ENCODE measurements around the gene DEFB124.

DEFB124 gene

DNA sequence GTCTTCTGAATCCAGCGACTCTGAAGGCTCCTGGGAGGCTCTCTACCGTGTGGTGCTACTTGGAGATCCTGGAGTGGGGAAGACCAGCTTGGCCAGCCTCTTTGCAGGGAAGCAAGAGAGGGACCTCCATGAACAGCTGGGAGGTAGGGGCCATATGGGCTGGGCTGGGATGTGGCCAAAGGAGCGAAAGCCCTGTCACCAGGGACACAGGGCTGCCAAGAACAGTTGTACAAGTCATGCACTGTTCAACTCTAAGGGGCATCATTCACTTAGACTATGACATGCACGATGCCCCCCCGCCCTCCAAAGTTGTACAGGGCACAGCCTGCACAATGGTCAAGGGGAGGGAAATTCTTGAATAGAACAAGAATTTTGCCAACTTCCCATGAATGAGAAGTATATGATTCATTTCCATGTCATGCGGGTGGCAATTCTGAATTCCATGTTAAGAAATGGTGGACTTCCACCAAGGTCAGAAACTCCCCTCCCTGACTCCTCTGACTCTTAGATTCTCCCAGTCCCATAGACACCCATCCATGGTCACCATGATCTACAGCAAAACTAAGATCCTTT, 1.8 kb upstream of the DEFB124 start (continued):
- TF ChIP-seq ZNF274 (IDR thresholded peaks at IDR 0.05; ENCODE audit: low read length) (no peak), ZNF274 (tag by site-specific recombination; IDR thresholded peaks at IDR 0.05; ENCODE audit: borderline replicate concordance) (no peak), ZNF529 (tag by site-specific recombination; IDR thresholded peaks at IDR 0.05; ENCODE audit: insufficient replicate concordance) (no peak), ZNF660 (tag by site-specific recombination; IDR thresholded peaks at IDR 0.05) (no peak)

DNA sequence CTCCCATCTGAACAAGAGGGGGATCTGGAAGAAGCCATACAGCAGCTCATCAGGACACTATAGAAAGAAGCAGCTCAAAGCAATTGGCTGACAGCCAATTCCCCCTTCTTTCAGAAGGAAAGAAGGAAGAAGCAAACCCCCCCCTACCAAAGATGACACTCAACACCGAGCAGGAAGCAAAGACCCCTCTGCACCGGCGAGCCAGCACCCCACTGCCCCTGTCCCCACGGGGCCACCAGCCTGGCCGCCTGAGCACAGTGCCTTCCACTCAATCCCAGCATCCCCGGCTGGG, 1.3 kb upstream of the DEFB124 start:
- Histone ChIP-seq H3K4me3 (ENCODE audit: low read depth, low read length) (no peak overlapping the region), H3K9me3 (ENCODE audit: control insufficient read depth, insufficient read depth, low read depth, low read length) (no peaks in the 10 kb centered on the region), H3K4me1 (ENCODE audit: control insufficient read depth, insufficient read depth, low read length) (no peaks in the 10 kb centered on the region), H3K36me3 (ENCODE audit: control insufficient read depth in 2 of 2, insufficient read depth in 1 of 2, low read length in 2 of 2) (no peaks in the 10 kb centered on the region), H3K27ac (ENCODE audit: extremely low read depth, low read depth, low read length) (no peak overlapping the region)
- ChIA-PET POLR2A (no interaction called here), CTCF (no interaction called here)
- TF ChIP-seq, protein P1, sequence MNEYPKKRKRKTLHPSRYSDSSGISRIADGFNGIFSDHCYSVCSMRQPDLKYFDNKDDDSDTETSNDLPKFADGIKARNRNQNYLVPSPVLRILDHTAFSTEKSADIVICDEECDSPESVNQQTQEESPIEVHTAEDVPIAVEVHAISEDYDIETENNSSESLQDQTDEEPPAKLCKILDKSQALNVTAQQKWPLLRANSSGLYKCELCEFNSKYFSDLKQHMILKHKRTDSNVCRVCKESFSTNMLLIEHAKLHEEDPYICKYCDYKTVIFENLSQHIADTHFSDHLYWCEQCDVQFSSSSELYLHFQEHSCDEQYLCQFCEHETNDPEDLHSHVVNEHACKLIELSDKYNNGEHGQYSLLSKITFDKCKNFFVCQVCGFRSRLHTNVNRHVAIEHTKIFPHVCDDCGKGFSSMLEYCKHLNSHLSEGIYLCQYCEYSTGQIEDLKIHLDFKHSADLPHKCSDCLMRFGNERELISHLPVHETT (tag by site-specific recombination; IDR thresholded peaks at IDR 0.05): no peak
- TF ChIP-seq PBX3 (CRISPR knock-in tag; IDR thresholded peaks at IDR 0.05): no peak
- no peak for TF ChIP-seq ZNF426 (tag by site-specific recombination; IDR thresholded peaks at IDR 0.05)
- 0 out of 2 replicates have a peak, but pooled peaks have one; percentile 28 for TF ChIP-seq PRDM10 (tag by site-specific recombination; IDR thresholded peaks at IDR 0.05)
- no peak for TF ChIP-seq BCL6B (tag by site-specific recombination; IDR thresholded peaks at IDR 0.05)

DNA sequence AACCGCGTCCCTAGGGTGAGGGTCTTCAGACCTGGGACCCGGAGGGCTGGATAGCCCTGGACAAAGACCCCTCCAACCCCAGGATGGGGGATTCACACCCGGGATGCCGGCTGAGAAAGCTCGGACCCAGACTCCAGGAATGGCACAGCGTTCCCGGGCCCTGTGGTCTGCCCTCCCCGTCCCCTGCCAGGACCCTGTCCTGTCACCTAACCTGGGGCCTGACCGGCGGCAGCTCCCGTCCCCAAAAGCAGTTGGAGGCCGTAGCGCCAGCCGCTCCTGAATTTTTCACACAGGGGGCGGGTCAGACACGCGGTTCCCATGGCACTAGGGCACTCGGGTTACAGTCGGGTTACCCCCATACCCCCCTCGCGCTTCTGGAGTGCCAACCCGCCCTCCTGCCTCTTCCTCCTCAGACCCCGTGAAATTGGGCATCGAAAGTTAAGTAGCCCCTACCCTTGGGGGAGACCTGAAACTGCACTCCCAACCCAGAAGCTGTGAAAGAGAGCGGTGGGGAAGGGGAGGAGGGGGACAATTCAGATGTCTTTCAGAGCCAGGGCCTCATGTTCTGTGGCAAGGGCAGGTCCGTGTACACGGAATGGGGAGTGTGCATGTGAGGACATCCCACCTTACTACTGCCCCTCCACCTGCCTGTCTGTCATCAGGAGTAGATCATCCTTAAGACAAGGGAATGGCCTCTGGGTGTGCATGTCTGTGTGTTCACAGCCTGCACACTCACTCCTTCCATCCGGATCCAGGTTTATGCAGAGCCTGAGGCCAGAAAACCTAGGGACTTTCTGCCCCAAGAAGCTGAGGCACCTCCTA, 756 bp upstream of the DEFB124 start:
- no peak overlapping the region for H3K27ac ChIP-seq (ENCODE audit: extremely low read depth, low read depth, low read length)
- 0 out of 2 replicates have a peak overlapping the region, but pooled peaks have one; percentile 5 for H3K4me3 ChIP-seq (ENCODE audit: low read depth, low read length)
- POLR2A ChIA-PET: no interaction called here
- no peaks in the 10 kb centered on the region for H3K36me3 ChIP-seq (ENCODE audit: control insufficient read depth in 2 of 2, insufficient read depth in 1 of 2, low read length in 2 of 2)
- CTCF ChIA-PET: interaction anchor here (0.6 to 1.2 kb wide), 3 partner anchors 12 to 159 kb away, joined by 3 to 4 read pairs (median 3); partner anchors contain the start of gene HM13
- H3K9me3 ChIP-seq (ENCODE audit: control insufficient read depth, insufficient read depth, low read depth, low read length): no peaks in the 10 kb centered on the region
- H3K4me1 ChIP-seq (ENCODE audit: control insufficient read depth, insufficient read depth, low read length): no peaks in the 10 kb centered on the region
- 0 out of 2 replicates have a peak, but pooled peaks have one; percentile 30 for TF ChIP-seq PRDM4 (tag by site-specific recombination; IDR thresholded peaks at IDR 0.05)
- TF ChIP-seq ZNF184 (tag by site-specific recombination; IDR thresholded peaks at IDR 0.05): no peak
- TF ChIP-seq ZNF121 (tag by site-specific recombination; IDR thresholded peaks at IDR 0.05): no peak
- no peak for TF ChIP-seq ZNF140 (tag by site-specific recombination; IDR thresholded peaks at IDR 0.05)
- no peak for TF ChIP-seq ZNF214 (tag by site-specific recombination; IDR thresholded peaks at IDR 0.05; ENCODE audit: borderline replicate concordance)
- TF ChIP-seq ZBTB1 (tag by site-specific recombination; IDR thresholded peaks at IDR 0.05): no peak
- no peak for TF ChIP-seq BCL11B (tag by site-specific recombination; IDR thresholded peaks at IDR 0.05; ENCODE audit: low read depth)
- TF ChIP-seq EGR2 (tag by site-specific recombination; IDR thresholded peaks at IDR 0.05; ENCODE audit: low read depth): no peak
